GM23248 (cell line): Measurements from ENCODE around the gene NHSL1.

Experiments used
- EZH2 ChIP-seq: fragments of 200-600 bp; sonication (generic); IDR thresholded peaks from 2 replicates; pipeline ENCODE4 v1.6.1; 2018; ENCODE audit warnings: antibody characterized with exemption, mild to moderate bottlenecking; ENCODE audit not compliant: insufficient read depth, poor library complexity, severe bottlenecking
- EZH2phosphoT487 ChIP-seq: fragments of 200-600 bp; sonication (generic); IDR thresholded peaks from 2 replicates; pipeline ENCODE4 v1.6.1; 2018; ENCODE audit warnings: antibody characterized with exemption, moderate library complexity, mild to moderate bottlenecking, low read depth; ENCODE audit not compliant: insufficient read depth

GRCh38 chr6:138497286-138497685 lies 2.0 kb downstream of the NHSL1 start:
- TF ChIP-seq EZH2phosphoT487 (no peak), EZH2 (no peak)
